Measurements from ENCODE around the gene ALG10B.
"Not testable (repeated sequence)": the region's sequence is repeated elsewhere in the genome, so short reads cannot be mapped to it uniquely, and the experiment has no call there.

The ALG10B gene

DNA sequence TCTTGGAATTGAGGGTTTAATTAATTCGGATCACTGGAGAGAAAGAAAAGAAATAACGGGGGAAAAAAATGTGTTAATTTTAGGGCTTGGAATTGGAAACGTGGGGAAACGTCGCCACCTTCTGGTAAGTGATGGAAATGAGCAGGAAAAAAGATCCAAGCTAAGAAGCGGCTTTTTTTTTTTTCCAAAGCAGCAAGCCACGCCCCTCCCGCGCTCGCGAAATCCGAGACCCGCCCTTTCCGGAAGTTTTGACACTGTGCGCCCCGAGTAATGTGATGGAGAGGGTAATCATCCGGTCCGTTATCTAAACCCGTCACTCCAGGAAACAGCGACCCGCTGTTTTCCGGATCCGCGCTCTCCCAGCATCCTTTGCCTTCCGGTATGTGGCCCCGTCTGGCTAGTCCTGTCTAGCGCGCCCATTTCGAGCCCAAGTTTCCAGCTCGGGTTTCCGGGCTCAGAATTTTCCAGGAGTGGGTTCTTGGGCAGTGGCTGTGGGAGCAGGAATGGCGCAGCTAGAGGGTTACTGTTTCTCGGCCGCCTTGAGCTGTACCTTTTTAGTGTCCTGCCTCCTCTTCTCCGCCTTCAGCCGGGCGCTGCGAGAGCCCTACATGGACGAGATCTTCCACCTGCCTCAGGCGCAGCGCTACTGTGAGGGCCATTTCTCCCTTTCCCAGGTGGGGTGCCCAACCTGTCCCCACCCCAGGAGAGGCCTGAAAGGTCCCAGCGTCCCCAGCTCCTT lies at the start of gene ALG10B:
Gene ALG10B, plus strand, starts transcription at position 384 of the 739 bp plus-strand sequence. Its CDS starts 120 bp downstream, at position 504.
- DNase-seq, result peak; percentile 95

DNA sequence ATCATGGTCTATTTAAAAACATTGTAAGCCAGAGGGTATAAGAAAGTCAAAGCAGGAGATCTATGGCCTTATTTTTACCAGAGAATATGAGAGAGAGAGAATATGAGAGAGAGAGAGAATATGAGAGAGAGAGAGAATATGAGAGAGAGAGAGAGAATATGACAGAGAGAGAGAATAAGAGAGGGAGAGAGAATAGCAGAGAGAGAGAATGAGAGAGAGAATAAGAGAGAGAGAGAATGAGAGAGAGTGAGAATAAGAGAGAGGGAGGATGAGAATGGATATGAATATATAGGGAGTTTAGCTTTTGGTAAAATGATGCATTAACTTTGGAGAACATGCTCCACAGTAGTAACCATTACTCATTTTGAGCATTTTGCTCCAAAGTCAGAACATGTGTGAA lies 48.0 kb upstream of the ALG10B start:
- DNase-seq, result no peak

- DNase-seq, result no peak
Measured at GRCh38 chr12:38269897-38270296, 46.7 kb upstream of the ALG10B start.

DNA sequence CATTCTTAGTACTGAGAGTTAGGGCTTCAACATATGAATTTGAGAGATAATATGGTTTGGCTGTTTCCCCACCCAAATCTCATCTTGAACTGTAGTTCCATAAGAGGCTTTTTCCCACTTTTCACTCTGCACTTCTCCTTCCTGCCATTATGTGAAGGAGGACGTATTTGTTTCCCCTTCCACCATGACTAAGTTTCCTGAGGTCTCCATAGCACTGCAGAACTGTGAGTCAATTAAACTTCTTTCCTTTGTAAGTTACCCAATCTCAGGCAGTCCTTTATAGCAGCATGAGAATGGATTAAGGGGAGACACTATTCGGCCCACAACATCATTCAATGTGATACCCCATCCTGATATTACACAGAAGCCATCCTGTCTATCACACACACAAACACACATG lies 36.8 kb upstream of the ALG10B start:
- DNase-seq, result no peak

GRCh38 chr12:38282886-38283285 lies 33.7 kb upstream of the ALG10B start:
- no peak for DNase-seq

- no peak for DNase-seq
Measured at GRCh38 chr12:38289396-38289795, 27.2 kb upstream of the ALG10B start.

- no peak for DNase-seq
Measured at GRCh38 chr12:38291160-38291559, 25.4 kb upstream of the ALG10B start.

GRCh38 chr12:38302972-38303371 lies 13.6 kb upstream of the ALG10B start:
- DNase-seq, result not testable (repeated sequence)

DNA sequence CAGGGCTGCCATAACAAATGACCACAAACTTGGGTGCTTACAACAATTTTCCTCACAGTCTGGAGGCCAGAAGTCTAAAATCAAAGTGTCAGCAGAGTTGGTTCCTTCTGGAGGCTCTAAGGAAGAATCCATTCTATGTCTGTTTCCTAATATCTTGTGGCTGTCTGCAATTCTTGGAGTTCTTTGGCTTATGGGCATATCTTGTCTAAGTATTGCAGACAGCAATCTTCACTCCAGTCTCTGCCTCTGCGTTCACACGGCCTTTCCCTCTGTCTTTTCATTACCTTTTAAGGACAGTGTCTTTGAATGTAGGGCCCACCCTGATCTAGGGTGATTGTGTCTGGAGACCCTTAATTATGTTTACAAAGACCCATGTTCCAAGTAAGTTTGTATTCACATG lies 5.4 kb downstream of the ALG10B start:
- DNase-seq, result not testable (repeated sequence)

GRCh38 chr12:38324912-38325311 lies 8.3 kb downstream of the ALG10B start:
- DNase-seq, result no peak

DNA sequence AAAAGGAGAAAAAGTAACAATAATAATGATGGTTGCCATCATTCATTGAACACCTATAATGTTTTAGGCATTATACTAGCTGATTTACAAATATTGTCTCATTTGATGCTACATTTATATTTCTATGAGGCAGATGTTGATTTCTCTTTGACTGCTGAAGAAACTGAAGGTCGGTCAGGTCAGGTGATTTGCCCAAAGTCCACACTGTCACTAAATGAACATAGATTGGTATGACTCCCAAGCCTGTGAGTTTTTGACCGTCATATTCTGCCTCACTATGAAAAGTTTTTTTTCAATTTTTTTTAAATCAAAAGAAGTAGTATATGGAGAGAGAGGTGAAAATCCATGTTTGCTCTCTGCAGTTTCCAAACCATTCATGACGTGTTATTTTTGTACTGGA lies 10.8 kb downstream of the ALG10B start:
- DNase-seq, result no peak

DNA sequence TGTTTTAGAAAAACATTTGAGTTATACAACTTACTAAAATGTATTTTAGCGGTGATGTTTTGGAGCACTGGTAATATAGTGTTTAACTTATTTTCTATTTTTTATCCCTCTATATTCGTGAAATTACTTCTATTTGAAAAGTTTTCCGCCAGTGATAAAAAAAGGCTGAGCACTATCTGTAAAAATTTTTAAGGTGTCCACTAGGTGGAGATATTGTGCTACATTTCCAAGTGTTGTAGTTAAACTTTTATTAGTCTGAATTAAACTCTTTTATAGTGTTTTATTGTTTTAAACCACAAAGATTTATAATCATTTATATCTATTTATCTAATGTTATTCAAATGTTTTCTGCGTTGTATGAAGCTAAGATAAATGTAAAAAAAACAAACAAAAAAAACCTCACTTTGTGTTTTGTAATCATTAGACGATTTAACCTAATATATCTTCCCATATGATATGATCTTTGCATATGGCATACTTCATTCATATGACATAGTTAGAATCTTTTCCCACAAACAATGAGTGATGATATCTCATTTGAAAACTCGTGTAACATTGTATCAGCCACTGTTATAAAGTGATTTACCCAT lies 11.8 kb downstream of the ALG10B start:
- DNase-seq, result peak; percentile 56

DNA sequence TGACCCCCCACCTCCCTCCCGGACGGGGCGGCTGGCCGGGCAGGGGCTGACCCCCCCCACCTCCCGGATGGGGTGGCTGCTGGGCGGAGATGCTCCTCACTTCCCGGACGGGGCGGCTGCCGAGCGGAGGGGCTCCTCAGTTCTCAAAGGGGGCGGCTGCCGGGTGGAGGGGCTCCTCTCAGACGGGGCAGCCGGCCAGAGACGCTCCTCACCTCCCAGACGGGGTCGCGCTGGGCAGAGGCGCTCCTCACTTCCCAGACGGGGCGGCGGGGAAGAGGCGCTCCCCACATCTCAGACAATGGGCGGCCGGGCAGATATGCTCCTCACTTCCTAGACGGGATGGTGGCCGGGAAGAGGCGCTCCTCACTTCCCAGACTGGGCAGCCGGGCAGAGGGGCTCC lies 13.8 kb downstream of the ALG10B start:
- DNase-seq, result not testable (repeated sequence)

DNA sequence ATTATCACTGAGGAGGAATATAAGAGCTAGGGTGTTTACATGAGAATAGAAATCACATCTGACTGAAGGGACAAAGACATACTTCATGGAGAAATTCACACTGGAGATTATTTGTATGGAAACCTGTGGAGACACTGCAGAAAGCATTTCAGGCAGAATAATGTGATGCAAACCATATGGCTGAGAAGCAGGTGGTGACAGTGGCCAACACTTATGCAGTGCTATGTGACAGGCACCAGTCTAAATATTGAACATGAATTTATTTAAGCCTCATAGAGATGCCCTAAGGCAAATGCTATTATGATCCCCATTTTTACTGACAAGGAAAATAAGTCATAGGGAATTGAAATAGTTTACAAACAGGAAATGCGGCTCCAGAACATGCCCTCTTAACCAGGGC lies 16.2 kb downstream of the ALG10B start:
- no peak for DNase-seq

DNA sequence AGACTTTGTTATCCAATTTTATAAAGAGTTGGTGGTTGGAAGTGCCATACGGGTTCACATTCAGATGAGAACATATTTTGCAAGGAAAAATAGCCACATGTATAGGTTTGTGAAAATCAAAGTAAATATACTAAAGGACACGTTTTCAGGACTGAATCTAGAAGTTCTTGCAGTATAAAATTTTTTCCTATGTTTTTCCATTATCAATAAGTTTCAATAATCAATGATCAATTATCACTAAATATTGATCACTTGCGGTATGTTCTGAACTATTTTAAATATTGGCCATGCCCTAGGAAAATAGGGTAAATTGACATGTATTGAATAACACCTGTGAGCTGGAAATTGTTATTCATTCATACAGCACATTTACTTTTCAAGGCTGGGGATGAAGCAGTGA lies 25.9 kb downstream of the ALG10B start:
- DNase-seq, result no peak

DNA sequence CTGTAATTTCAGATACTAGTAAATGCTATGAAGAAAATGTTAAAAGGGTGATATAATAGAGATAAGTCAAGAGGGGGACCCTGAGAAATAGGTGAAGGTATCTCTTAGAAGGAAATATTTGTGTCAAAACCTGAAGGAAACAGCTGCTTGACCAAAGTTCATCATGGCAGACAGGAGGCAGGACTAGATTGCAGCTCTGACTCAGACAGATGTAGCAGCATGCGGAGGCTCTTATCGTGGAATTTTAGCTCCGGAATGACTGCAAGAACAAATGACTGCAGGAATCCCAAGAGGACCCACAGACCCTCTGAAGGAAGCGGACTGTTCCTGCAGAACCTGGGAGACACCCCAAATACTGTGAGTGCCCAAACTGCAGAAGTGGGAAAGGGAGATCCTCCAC lies 26.7 kb downstream of the ALG10B start:
- DNase-seq, result not testable (repeated sequence)

GRCh38 chr12:38343916-38344315 lies 27.3 kb downstream of the ALG10B start:
- DNase-seq, result not testable (repeated sequence)

DNA sequence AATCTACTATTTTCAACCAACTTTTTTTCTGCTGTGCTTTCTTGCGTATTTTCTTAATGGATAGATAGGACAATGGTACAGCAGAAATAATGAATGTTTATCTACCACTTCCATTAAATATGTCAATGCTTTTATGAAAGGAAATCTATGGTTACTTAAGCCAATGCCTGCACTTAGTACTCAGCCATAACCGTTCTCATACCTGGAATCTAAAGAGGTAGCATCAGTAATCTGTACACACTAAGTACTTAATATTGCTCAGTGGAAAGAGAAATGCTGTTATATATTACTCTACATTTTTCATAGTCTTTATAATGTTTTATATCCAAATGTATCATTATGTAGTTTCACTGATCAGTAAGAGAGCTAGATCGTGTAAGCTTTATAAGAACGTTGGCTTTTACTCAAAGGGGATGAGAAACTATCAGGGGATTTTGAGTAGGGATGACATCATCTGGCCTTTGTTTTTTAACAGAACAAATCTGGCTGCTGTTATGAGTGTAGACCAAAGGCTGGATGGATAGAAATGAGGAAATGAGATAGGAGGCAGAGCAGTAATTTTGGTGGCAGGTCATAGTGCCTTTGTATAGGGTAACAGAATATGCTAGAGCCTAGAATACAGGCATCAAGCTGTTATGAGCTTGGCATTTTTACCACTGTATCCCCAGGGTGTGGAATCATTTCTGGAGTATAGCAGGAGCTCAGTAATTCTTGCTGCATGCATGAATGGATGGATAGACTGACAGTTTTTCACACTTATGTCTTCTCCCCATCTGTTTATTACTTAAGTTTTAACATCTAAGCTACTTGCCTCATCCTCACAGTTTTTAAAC lies 34.0 kb downstream of the ALG10B start:
- DNase-seq, result peak; percentile 78

DNA sequence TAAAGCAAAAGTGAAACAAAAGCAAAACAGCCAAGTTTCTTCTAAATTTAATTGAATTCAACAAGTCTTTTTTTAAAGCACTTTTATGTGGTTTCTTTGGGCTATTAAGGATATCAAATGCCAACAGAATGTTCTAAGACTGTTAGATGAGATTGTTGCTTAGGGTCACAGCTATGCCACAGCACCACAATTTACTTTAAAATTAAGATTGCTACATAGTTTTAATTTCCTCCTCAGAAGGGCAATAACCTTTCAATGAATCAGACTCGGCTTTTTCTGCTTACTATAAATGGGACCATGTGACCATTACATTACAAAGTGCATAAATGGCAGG lies 34.6 kb downstream of the ALG10B start:
- DNase-seq, result not testable (repeated sequence)

GRCh38 chr12:38367506-38367905 lies 50.9 kb downstream of the ALG10B start:
- DNase-seq, result no peak

- DNase-seq, result no peak
Measured at GRCh38 chr12:38370311-38370710, 53.7 kb downstream of the ALG10B start.

DNA sequence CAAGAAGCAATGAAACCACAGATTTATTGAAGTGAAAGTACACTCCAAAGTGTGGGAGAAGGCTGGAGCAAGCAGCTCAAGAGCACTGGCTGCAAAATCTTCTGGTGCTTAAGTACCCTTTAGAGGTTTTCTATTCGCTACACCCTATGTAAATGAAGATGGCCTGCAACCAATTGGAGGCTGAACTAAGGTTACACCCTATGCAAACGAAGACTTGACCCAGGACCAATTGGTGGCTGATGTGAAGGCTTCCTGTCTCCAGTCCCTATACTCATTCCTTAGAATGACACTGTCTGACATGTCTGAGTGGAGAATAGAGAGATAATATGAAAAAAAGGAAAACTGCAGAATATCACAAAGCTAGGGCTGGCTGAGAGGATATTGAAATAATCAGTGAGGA lies 57.2 kb downstream of the ALG10B start:
- DNase-seq, result no peak

GRCh38 chr12:38374751-38375150 lies 58.2 kb downstream of the ALG10B start:
- no peak for DNase-seq

Measured in inflammatory macrophage treated with lipopolysaccharide for 4 hours (primary cell).